PFSK-1 (cell line): Measurements from ENCODE around the gene PADI4.

ENCODE experiments used
- FOXP2 ChIP-seq: optimal IDR thresholded peaks from 2 replicates; pipeline ENCODE3; 2011; ENCODE audit warnings: borderline replicate concordance, control low read depth, inconsistent platforms; ENCODE audit not compliant: insufficient read depth; ENCODE audit errors: extremely low read length, extremely low read depth
- POLR2AphosphoS5 ChIP-seq: IDR thresholded peaks from 2 replicates; pipeline ENCODE4 v1.6.1; 2012; ENCODE audit warnings: low read depth, mild to moderate bottlenecking, control low read depth, low read length, moderate library complexity
- REST ChIP-seq, 2 experiments: IDR thresholded peaks; 2 replicates each; pipeline versions ENCODE4 v1.6.1 to v1.8.0; 2011 to 2012; ENCODE audit warnings: low read depth in 2 of 2, low read length in 2 of 2, control low read depth in 1 of 2, inconsistent platforms in 1 of 2, mild to moderate bottlenecking in 1 of 2, moderate library complexity in 1 of 2; ENCODE audit not compliant: insufficient read depth in 1 of 2
- SIN3A ChIP-seq: IDR thresholded peaks from 2 replicates; pipeline ENCODE4 v1.6.1; 2012; ENCODE audit warnings: mild to moderate bottlenecking, low read length, moderate library complexity, borderline replicate concordance; ENCODE audit not compliant: insufficient read depth
- TAF1 ChIP-seq: IDR thresholded peaks from 2 replicates; pipeline ENCODE4 v1.6.1; 2012; ENCODE audit warnings: low read length, control low read depth, borderline replicate concordance; ENCODE audit not compliant: insufficient read depth

The PADI4 gene

GRCh38 chr1:17393230-17393629 lies 85.2 kb downstream of the PADI4 start:
- TF ChIP-seq FOXP2 (no peak), REST (IDR thresholded peaks at IDR 0.05; ENCODE audit: insufficient read depth in 1 of 2, low read depth in 2 of 2, low read length in 2 of 2) (no peak), TAF1 (no peak), POLR2AphosphoS5 (no peak), SIN3A (no peak)

GRCh38 chr1:17397910-17398695 lies 90.1 kb downstream of the PADI4 start:
- TF ChIP-seq REST (IDR thresholded peaks at IDR 0.05; ENCODE audit: insufficient read depth in 1 of 2, low read depth in 2 of 2, low read length in 2 of 2): no peak
- TF ChIP-seq SIN3A: no peak
- no peak for TF ChIP-seq TAF1
- no peak for TF ChIP-seq FOXP2
- no peak for TF ChIP-seq POLR2AphosphoS5

DNA sequence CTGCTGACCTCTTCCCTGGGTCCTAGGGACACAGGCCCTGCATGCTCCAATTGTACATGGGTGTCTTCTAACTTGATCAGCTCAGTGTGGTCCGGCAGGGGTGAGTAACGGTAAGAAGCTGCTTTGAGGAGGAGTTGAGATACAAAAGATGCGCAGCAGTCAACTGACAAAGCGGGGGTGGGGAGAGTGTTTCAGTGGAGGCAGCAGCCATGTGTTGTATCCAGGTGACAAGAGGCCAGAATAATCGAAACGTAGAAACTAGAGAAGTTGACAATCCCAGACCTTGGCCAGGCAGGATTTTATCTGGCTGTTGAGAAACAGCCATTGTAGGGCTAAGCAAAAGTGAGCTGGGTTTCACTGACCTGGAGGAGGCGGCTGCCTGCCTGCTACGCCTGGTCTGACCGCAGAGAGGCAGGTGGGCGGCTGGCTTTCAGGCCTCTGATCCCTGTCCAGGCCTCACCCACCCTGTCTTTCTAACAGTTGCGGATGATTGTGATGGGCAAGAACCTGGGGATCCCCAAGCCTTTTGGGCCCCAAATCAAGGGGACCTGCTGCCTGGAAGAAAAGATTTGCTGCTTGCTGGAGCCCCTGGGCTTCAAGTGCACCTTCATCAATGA lies 92.8 kb downstream of the PADI4 start:
- TF ChIP-seq TAF1 (no peak), POLR2AphosphoS5 (no peak), REST (IDR thresholded peaks at IDR 0.05; ENCODE audit: insufficient read depth in 1 of 2, low read depth in 2 of 2, low read length in 2 of 2) (no peak), FOXP2 (no peak), SIN3A (no peak)

GRCh38 chr1:17401841-17402240 lies 93.8 kb downstream of the PADI4 start:
- no peak for TF ChIP-seq SIN3A
- TF ChIP-seq TAF1: no peak
- TF ChIP-seq POLR2AphosphoS5: no peak
- no peak for TF ChIP-seq REST (IDR thresholded peaks at IDR 0.05; ENCODE audit: insufficient read depth in 1 of 2, low read depth in 2 of 2, low read length in 2 of 2)
- TF ChIP-seq FOXP2: no peak
